HUES6 (cell line): ENCODE results near the gene PSD4.

Experiments
- H3K27ac ChIP-seq: 2 replicates; pipeline ENCODE4 v1.7.0; 2013; ENCODE audit warnings: low read depth, mild to moderate bottlenecking, low read length, inconsistent platforms
- H3K27me3 ChIP-seq: 2 replicates; pipeline ENCODE4 v1.6.1; 2013; ENCODE audit warnings: low read length; ENCODE audit not compliant: control insufficient read depth, insufficient read depth
- H3K36me3 ChIP-seq: 2 replicates; pipeline ENCODE4 v1.6.1; 2013; ENCODE audit warnings: low read length; ENCODE audit not compliant: control insufficient read depth, insufficient read depth
- H3K4me1 ChIP-seq: 2 replicates; pipeline ENCODE4 v1.6.1; 2013; ENCODE audit warnings: low read length; ENCODE audit not compliant: control insufficient read depth, insufficient read depth
- H3K4me3 ChIP-seq: 2 replicates; pipeline ENCODE4 v1.5.1; 2013; ENCODE audit warnings: low read depth, low read length
- H3K9ac ChIP-seq: one replicate; pipeline ENCODE4 v1.6.1; 2013; ENCODE audit warnings: mild to moderate bottlenecking, low read length
- H3K9me3 ChIP-seq: 2 replicates; pipeline ENCODE4 v1.6.1; 2013; ENCODE audit warnings: low read depth, low read length; ENCODE audit not compliant: control insufficient read depth, insufficient read depth

Gene PSD4

GRCh38 chr2:113238871-113239839 lies 65.4 kb downstream of the PSD4 start:
- Histone ChIP-seq H3K4me1 (peaks cover 11% of the 10 kb centered on the region; the same call in 1 of the 2 replicates), H3K27me3 (no peaks in the 10 kb centered on the region; the same call in 1 of the 2 replicates), H3K9ac (no peak overlapping the region), H3K27ac (no peak overlapping the region), H3K36me3 (no peaks in the 10 kb centered on the region), H3K4me3 (no peak overlapping the region), H3K9me3 (peaks cover 5% of the 10 kb centered on the region)

DNA sequence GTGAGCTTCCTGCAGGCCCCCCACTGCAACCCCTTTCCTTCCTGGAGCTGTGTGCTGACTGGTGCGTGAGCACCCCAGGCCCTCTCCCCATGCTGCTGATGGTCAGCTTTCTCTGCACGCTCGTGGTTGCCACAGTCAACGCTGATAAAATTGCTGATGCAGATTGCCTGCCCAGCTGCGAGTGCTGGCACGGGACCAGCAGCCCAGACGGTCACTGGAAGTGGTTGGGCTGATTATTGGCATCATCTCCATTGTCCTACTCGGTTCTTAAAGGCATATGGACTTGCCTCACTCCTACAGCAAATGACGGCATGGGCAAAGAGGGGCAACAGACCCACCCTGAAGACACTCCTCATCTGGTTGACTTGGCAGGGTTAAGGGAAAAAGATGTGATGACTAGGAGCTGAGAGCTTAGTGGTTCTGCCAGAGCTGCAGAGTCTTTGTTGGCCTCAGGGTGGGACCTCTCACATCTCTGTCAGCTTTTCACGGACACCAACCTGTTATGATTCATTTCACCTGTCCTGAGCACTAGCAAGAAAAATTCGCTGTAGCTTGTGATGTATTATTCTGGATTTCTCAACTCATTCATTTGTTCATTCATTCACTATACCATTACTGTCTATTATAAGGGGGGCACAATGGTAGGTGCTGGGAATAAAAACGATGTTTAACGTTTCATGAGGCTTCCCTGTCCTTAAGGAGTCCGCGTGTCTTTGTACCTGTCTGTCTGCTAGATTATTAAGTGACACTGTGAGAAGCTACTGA lies 66.6 kb downstream of the PSD4 start:
- H3K9me3 ChIP-seq: peaks cover 5% of the 10 kb centered on the region
- no peak overlapping the region for H3K9ac ChIP-seq
- H3K27ac ChIP-seq: no peak overlapping the region
- H3K27me3 ChIP-seq: no peaks in the 10 kb centered on the region; the same call in 1 of the 2 replicates
- no peaks in the 10 kb centered on the region for H3K36me3 ChIP-seq
- peaks cover 13% of the 10 kb centered on the region; the same call in 1 of the 2 replicates for H3K4me1 ChIP-seq
- H3K4me3 ChIP-seq: no peak overlapping the region

DNA sequence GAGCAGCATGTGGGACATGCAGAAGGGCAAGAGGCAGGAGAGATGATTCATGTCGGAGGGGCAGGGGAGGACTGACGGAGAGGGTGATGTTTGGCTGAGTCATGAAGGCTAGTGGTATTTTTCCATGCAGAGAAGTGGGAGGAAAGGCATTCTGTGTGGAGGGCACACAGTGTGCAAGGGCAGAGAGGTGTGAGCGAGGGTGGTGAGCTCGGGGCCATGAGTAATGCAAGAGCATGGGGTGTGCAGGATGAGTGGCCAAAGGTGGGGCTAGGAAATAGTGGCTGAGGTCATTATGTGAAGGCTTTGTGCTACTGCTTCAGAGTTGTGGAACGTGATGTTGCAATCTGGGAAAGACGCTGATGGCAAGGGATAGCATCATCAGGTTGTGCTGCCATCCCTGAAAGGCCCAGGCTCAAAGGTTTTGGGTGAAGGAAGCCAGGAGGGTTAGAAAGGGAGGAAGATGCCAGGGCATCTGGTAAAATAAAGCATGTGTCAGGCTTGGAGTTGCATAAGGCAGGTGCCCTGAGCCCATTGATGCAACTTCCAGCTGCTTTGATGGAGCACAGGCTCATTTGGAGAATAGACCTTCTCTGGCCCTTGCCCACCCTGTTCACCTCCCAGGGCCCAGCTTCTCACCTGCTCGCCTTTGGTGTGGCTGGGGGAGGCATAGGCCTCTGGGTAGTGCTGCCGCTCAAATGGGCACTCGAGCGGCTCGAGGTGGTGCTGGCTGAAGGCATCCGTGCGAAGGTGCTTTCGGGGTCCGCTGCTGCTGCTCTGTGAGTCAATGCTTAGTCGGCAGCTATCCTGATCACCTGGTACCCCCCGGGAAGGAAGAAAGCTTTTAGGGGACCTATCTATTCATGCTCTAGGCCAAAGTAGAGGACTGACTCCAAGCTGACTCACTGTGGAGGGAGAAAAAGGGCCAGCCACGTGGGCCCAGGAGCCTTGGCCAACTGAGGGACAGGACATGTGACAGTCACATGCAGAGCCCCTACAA lies 67.4 kb downstream of the PSD4 start:
- H3K4me1 ChIP-seq: peaks cover 17% of the 10 kb centered on the region; the same call in 1 of the 2 replicates
- no peak overlapping the region for H3K4me3 ChIP-seq
- H3K9me3 ChIP-seq: peaks cover 5% of the 10 kb centered on the region
- no peaks in the 10 kb centered on the region for H3K36me3 ChIP-seq
- H3K27me3 ChIP-seq: no peaks in the 10 kb centered on the region; the same call in 1 of the 2 replicates
- no peak overlapping the region for H3K27ac ChIP-seq
- H3K9ac ChIP-seq: no peak overlapping the region

DNA sequence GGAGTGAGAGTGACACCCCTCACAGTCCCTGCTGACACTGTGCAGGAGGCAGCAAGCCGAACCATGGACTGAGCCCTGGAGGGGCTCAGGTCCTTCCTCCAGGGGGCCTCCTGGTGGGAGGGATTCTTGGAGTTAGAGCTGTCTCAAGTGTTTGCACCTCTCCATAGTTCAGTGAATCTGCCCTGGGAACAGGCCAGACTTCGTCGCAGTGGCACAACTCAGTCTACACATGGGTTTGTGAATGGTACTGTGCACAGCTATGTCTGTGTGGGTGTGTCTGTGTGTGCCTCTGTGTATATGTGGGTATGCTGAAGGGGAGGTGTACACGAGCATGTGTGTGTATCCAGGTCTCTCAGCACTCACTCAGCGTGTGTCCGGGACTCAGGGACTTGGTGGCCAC lies 68.6 kb downstream of the PSD4 start:
- Histone ChIP-seq H3K36me3 (no peaks in the 10 kb centered on the region), H3K4me1 (peaks cover 17% of the 10 kb centered on the region; the same call in 1 of the 2 replicates), H3K27ac (no peak overlapping the region), H3K9me3 (no peaks in the 10 kb centered on the region), H3K4me3 (no peak overlapping the region), H3K27me3 (no peaks in the 10 kb centered on the region; the same call in 1 of the 2 replicates), H3K9ac (no peak overlapping the region)

DNA sequence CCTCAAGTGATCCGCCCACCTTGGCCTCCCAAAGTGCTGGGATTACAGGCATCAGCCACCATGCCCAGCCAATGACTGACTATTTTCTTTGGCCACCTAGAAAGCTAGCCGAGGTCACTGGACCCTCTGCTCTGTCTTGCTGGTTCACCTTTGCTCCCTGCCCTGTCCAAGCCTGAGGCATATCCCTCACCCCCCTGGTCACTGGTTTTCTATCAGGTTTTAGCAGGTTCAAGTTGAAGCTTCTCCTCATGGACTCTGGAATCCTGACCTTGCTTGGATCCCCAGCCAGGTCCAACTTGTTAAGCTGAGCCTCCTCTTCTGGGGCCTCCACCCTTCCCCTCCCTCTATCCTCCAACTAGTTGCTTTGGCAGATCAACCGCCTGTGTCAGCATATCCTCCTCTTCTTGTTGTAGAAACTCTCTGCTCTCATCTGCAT lies 71.5 kb downstream of the PSD4 start:
- Histone ChIP-seq H3K9ac (no peak overlapping the region), H3K36me3 (no peaks in the 10 kb centered on the region), H3K4me1 (peaks cover 15% of the 10 kb centered on the region; the same call in 1 of the 2 replicates), H3K4me3 (no peak overlapping the region), H3K9me3 (no peaks in the 10 kb centered on the region), H3K27me3 (no peaks in the 10 kb centered on the region; the same call in 1 of the 2 replicates), H3K27ac (no peak overlapping the region)

DNA sequence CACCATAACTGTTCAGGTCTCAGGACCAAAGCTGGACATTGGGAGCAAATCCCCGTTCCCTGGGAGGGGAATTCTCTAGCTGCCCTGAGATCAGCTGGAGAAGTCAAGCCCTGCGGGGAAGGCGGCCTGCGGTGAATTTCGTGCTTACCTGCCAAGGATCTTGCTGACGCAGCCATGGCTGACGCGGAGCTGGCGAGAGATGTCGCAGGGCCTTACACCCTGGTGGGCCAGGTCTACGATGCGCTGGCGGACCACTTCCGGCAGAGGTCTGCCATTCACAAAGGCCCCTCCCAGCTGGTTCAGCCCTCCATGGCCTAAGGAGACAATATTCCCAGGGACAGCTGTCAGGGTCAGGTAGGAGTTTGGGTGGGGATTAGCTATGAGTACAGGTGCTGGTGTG lies 72.8 kb downstream of the PSD4 start:
- Histone ChIP-seq H3K9ac (no peak overlapping the region), H3K27ac (no peak overlapping the region), H3K27me3 (no peaks in the 10 kb centered on the region; the same call in 1 of the 2 replicates), H3K9me3 (no peaks in the 10 kb centered on the region), H3K4me3 (no peak overlapping the region), H3K4me1 (peaks cover 7% of the 10 kb centered on the region; the same call in 1 of the 2 replicates), H3K36me3 (no peaks in the 10 kb centered on the region)

- Histone ChIP-seq H3K9me3 (no peaks in the 10 kb centered on the region), H3K36me3 (no peaks in the 10 kb centered on the region), H3K4me3 (no peak overlapping the region), H3K27ac (no peak overlapping the region), H3K27me3 (peaks cover 14% of the 10 kb centered on the region), H3K9ac (no peak overlapping the region), H3K4me1 (peaks cover 7% of the 10 kb centered on the region; the same call in 1 of the 2 replicates)
These were observed 75.4 kb downstream of the PSD4 start for GRCh38 chr2:113248997-113249770.

DNA sequence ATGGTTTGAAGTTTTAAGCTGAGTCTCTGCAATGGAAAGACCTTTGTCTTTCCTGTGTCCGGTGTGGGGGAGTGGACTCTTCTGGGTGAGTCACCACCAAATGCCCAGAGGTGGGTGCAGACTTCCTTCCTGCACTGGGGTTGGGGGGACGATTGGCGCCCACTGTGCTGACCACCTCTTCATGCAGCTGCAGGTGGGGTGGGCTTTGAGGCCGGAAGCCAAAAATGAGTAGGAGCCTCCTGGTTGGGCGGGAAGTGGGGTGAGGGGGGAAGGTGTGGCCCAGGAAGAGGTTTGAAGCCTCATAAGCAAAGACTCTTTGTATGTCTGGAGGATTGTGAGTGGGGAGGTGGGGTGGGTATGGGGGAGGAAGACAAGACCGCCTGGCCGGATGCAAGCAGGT lies 77.3 kb downstream of the PSD4 start:
- H3K4me1 ChIP-seq: no peaks in the 10 kb centered on the region
- H3K36me3 ChIP-seq: no peaks in the 10 kb centered on the region
- H3K9ac ChIP-seq: no peak overlapping the region
- no peak overlapping the region for H3K27ac ChIP-seq
- H3K9me3 ChIP-seq: no peaks in the 10 kb centered on the region
- H3K27me3 ChIP-seq: peaks cover 22% of the 10 kb centered on the region
- H3K4me3 ChIP-seq: no peak overlapping the region

GRCh38 chr2:113252047-113252590 lies 78.3 kb downstream of the PSD4 start:
- H3K9me3 ChIP-seq: no peaks in the 10 kb centered on the region
- H3K9ac ChIP-seq: no peak overlapping the region
- no peak overlapping the region for H3K4me3 ChIP-seq
- no peaks in the 10 kb centered on the region for H3K36me3 ChIP-seq
- H3K27ac ChIP-seq: no peak overlapping the region
- no peaks in the 10 kb centered on the region for H3K4me1 ChIP-seq
- peaks cover 22% of the 10 kb centered on the region for H3K27me3 ChIP-seq
